GDM1 (cell line): ENCODE data around the gene PRDM15.

ENCODE experiments used
- DNase-seq: peaks from one replicate; lab custom pipeline; 2025; lab: John Stamatoyannopoulos, UW

The PRDM15 gene

DNA sequence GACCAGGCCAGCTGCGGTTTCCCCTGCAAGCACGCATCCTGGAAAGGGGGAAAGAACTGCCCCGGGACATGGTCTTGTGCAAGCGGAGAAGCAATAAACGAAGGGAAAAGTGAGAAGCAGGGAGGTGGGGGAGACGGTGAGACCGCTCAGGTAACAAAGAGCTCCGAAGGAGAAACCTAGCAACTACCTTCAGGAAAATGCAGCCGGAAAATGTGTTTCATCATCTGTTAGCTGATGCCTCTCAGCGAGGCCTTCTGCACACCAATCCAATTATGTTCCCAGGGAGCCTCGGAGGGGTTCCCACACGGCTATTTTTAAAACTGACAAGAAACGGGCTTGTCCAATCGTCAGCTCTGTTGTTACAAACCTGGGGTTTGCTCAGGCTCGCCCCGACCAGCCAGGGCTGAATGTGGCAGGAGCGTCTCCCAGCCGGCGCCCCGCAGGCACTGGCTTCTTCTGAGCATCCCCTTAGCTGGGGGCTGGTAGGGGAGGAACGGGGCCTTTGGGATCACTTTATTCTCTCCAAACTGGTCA is 115.7 kb downstream of the PRDM15 start:
- DNase-seq, result no peak

DNA sequence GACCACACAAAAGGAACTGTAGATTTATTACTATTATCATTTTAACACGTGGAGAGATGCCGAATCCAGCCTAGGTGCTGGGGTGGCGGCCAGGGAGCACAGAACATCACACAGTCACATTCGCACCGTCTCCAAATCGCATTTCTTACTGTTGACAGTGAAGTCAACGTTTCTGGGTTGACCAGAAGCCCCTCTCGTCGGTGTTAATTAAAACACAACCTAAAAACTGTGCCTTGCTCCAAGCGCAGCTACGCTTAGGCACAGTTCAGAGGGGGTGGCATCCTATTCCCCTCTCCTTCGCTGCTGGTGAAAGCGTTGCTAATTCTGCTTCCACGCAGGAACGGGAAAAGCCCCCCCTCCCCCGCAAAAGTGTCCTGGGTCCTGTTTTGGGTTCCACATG is 116.4 kb downstream of the PRDM15 start:
- DNase-seq, result no peak

DNA sequence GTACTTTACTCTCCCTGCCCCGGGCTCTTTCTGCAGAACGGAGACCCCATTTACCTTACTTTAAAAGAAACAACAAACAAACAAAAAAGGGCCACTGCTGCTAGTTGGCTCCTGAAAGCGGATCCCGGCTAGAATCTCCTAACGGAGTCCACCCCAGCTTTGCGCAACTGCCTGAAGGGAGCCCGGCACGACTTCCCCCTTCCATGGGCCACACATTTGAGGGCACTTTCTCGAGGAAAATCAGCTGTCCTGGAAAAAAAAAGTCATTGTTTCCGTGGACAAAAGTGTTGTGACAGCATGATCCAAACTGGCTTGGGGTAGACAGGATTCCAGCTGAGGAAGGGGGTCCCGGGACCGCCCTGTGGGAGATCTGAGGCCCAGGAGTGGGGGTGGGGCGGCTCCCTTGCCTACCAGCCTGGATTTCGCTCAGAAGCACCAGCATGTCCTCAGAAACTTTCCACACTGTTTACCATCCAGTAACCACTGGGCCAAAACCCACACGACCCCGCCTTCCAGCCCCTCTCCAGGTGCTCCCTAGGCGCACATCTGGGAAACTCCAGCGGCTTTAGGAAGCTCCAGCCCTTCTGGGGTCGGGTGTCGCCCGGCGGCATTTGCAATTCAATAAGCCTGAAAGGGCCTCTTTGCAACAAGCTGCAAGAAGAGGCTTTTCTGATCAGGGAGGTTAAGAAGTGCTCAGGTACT is 117.1 kb downstream of the PRDM15 start:
- DNase-seq, result no peak

DNA sequence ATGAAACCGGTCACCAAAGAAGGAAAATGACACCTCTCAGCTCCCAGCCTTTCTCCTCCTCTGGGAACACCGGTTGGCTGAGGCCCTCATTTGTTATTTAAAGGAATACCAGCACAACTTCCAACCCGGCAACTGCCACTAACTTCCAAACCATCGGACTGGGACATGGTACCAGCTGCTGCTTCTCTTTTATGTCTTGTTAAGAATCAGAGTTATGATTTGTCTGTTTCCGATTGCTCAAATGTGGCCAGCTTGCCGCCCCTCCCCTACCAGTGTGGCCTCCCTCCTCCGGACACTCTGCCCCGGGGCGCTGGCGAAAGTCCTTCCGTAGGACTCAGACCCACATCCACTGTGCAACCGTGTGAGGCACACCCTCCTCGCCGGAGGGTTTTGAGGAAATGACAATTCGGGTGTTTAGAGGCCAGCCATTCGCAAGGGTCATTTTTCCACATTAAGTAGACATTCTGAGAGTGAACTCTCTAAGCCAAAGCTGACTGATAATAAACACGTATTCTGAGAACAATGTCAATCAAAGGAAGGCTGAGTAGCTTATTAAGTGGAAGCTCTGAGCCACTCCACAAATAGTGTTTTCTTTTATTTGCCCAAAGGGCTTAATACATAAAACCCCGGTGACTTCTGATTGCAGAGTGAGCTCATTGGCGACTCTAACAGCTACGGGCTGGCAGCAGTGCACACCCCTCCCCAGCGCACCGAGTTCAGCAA is 117.8 kb downstream of the PRDM15 start:
- no peak for DNase-seq

DNA sequence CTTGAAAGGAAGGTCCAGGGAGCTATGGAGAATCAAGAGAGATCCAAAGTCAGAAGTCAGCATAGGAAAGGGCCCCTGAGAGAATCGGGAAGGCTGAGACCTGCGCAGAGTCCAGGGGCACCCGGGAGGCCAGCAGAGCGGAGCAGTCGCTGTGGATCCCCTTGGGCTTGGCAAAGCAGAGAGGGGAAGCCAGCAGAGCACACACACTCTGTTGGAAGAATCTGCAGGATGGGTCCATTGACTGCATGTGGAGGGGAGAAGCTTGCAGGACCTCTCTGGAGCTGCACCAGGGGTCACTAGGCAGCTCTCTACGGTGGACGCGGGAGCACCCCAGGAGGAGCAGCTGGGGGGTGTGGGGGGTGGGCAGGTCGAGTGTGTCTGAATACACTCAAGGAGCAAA is 118.7 kb downstream of the PRDM15 start:
- no peak for DNase-seq

DNA sequence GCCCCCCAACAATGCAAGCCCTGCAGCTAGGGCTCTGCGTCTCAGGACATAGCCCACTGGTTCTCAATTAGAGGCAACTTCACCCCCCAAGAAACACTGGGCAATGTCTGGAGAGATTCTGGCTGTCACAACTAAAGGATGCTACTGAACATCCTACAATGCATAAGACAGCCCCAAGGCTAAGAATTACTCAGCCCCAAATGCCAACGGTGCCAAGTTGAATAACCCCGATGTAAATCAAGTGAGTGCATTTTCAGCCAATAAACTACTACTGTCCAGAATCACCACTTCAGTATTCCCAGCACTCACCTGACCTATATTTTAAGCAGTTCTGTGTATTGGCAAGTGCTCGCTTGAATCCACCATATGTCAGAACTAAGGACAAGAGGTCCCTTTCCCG is 119.2 kb downstream of the PRDM15 start:
- no peak for DNase-seq

DNA sequence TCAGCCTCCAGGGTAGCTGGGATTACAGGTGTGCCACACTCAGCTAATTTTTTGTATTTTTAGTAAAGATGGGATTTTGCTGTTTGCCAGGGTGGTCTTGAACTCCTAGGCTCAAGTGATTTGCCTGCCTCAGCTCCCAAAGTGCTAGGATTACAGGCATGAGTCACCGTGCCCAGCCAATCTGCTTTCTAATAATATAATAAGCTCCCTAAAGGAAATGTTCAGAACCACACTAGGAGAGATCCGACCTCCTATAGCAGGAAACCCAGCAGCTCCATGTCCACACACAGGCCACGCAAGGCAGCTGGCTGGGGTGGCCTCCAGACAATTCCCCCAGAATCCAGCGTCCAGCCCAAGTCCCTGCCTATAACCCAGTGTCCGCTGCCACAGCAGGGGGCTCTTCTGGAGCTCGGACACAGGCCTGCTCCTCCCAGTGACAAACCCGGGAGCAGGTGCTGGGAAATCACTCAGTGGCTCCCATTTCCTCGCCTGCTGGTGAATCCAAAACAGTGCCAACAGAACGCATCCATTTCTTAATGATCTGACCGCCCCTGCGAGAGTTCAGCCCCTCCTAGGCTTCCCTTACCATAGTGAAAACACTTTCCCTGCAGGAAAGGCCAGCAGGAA is 119.8 kb downstream of the PRDM15 start:
- no peak for DNase-seq

DNA sequence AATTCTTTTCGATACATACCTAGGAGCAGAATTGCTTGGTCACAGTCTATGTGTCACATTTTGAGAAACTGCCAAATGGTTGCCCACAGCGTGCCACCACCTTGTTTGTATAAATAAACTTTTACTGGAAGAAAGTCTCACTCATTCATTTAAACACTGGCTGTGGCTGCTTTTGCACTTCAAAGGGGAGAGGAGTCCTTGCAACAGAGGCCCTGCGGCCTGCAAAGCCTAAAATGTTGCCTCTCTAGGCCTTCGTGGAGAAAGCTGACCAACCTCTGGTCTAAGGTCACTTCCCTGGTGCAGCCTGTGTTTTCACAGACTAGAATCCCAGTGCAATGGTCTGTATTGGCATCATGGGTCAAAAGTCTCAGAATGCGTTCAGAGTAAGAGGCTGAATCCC is 120.6 kb downstream of the PRDM15 start:
- no peak for DNase-seq

DNA sequence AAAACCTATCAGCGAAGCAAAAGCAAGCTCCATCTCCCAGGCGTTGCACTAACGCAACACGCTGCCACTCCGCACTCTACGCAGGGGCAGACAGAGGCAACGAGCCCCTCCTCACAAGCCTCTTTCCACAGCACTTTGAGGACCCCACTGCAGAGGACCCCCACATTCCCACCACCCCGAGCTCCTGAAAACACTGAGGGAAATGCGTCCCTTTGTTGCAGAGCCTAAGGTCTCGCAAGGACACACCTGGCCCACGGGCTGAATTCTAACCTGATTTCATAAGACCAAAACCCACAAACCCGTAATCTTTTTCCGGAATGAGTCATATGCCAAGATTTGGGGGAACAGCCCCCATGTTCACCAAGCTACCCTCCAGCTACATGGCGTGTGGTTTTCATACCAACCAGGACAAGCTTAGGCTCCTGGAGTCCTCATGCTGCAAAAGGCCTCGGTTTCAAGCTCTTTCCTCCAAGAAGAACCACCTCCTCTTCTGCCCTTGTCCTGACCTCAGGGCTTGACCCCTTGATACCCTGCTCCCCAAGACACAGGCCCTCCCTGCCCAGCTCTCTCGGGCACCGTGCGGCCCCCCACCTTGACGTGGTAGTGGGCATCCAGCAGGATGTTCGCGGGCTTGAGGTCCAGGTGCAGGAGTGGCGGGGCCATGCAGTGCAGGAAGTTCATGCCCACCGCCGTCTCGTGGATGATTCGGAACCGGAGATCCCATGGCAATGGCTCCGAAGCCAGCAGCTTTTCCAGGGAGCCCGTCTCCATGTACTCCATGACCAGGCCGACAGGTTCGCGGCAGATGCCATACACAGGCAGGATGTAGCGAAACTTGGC is 123.0 kb downstream of the PRDM15 start:
- no peak for DNase-seq

DNA sequence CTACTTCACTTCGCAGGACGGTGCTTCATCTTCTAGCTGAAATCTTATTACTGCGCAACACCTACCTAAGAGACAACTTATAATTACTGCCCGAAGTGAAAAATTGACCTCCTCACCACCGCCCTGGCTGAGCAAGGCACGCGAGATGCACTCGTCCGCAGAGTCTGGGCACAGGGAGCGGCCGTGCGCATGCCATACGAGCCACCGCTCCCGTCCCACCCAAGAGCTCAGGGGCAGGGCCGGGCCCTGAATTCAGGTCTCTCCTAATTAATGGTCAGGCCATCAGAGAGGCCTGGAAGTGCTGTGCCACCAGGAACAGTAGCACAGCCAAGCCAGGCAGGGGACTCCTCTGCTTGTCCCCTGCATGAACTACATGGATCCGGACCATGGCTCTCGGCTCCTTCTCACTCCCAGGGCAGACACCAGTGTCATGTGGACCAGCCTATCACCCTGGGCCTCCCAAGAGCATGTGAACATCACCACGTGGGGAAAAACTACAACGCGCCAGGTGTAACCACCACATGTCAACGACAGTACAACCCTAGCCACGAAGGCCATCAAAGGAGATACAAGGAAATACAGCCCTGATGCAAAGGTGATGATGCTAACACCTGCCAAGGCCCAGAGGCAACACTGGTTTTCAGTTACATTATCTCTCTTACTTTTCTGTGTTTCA is 123.7 kb downstream of the PRDM15 start:
- no peak for DNase-seq

DNA sequence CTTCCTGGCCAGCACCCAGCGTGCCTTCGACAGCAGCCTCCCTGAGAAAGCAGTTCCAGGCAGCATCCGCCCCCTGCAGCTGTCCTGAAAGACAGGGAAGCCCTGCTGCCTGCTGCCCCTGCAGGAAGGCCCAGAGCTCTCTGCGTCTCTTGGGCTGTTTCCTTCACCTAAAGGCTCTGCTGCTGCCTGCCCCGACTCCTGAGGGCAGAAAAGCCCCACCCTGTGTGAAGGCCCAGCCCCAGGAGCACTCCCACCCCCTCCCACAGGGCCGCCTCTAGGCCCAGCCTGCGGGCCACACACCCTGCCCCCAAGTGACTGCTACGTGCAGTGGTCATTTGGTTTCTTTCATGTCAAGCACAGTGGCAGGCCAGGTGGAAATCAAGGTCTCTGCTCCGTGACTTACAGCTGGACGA is 124.7 kb downstream of the PRDM15 start:
- DNase-seq, result no peak

DNA sequence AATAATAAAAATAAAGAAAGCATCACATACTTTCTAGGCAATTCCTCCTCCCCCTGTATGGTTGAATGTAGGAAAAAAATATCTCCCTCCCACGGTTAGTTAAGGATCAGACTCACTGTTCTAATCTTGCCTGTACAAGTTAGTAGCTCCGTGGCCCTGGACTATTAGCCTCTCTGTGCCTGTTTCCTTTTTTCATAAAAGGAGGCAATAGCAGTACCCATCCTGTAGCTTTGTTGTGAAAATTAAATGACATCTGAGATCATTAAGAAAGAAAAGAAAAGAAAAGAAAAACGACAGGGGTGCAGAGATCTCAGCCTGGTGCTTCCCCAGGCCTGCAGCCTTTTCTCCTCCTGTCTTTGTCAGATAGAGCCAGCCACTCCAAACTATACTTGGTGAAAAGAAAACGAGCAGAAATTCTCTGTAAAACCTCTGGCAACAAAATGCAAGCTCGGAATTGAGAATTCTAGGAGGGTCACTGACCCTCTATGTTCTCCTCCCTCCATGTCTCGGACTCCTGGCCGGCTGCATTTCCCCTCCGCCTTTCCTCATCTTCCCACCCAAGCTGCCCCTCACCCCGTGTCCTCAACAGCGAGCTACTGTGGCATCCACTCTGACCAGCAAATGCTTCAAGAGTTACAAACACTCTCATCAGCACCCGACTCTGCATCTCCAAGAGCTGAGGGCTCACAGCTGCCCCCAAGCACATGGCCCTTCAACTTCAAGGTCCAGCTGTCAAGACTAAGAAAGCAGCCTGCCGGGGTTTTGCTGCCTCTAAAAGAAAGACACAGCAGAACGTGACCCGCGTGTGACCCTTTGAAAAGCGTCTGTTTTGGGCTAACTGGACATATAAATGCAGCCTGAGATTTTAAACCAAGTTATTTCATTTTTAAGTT is 125.9 kb downstream of the PRDM15 start:
- no peak for DNase-seq

DNA sequence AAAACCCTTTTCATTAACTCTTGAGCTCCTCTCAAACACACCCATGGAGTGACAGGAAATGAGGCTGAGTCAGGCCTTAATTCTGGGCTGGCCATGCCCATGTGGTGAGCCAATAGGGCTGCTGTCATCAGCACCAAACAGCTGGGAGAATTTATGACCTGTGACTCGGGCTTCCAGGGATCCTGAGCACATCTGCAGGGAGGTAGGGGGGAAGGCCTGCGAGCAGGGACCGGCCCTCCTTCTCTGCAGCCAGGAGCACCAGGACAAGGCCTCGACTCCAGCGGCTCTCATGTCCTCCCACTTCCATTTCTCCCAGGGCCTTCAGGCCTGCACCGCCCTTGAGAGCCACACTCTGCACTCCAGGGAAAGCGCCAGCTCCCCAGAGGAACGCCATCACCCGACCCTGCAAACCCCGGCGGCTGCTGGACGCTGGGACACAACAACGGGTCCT is 126.9 kb downstream of the PRDM15 start:
- no peak for DNase-seq

DNA sequence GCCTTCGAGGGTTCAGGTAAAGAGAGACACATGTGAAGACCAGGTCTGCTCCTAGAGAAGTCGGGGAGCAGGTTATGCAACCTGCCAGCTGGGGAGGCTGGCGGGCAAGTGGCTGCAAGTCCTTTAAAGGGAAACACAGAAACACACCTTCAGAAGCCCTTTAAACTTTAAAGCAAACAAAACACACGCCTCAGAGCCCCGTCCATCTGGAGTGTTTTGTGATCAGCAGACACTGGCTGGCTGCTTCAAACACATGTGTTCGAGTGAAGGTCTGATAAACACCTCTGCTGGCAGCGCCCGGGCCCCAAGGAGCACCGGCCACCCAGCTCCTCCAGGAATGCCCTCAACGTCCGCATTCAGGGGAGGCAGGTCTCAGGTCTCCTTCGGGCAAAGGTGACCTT is 127.5 kb downstream of the PRDM15 start:
- DNase-seq, result no peak

DNA sequence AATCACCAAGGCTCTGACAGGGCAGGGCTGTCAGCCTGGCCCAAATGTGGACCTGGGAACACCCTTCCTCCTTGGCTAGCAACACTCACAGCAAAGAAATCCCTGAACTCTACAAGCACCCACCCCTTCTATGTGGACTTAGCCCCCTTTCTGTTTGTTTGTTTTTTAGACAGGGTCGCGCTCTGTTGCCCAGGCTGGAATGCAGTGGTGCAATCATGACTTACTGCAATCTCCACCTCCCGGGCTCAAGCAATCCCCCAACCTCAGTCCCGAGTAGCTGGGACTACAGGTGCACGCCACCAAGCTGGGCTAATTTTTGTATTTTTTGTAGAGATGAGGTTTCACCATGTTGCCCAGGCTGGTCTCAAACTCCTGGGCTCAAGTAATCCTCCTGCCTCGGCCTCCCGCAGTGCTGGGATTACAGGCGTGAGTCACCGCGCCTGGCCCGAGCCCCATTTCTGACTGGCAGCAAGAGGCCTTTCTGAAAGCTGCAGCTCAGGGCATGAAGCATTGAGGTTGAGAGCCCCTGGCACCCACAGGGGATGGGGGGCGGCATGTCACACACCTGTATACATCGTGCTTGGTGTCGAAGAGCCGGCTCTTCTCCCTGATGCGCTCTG is 128.5 kb downstream of the PRDM15 start:
- DNase-seq, result no peak

DNA sequence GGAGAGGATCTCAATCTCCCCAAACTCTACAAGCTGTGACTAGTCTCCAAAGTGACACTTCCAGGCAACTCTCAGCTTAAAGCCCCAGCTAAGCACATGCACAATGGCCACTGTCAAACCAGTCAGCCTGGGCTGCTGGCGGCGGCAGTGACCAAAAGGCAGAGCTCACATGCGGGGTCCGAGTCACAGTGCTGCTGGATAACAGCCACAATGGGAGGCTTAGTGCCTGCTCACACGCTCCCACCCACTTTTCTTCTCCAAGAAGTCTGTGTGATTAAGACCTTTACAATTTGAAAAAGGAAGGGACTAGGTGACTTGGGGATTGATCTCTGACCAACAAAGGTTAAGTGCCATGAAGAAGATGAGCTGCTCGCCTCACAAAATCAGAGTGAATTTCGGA is 129.1 kb downstream of the PRDM15 start:
- DNase-seq, result no peak

DNA sequence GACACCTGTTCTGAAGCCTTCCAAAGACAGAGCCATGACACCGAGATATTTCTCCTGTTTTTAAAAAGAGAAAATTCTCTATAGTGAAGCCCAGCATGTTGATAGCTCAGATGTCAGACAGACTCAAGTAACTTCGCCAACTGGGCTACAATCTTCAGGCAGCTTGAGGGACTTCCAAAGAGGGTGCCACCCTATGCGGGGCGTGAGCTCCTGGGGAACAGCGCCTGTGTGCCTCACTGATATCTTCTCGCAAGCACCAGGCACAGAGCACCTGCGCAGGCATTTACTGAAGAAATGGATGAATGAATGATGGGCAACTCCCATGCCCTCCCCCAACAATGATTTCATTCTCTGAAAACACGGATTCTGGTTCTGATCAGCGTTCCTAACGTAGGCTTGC is 129.9 kb downstream of the PRDM15 start:
- no peak for DNase-seq
